ENCODE measurements around the gene CCDC85A.

DNA sequence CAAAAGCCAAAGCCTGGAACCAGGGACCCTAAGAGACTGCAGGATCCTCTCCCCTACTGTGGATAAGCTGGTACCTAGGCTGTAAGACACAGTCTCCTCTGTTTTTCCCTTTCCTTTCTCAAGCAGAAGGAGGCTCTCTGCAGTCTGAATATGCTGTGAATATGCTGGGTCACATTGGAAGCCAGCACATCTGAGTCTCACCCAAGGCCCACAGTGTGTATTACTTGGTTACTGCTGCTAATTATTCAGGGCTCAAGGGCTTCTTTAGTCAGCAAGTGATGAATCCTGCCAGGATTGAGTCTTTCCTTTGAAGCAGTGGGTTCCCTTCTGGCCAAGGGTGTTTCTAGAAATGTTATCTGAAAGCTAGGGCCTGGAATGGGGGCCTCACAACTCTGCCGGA lies 60.7 kb downstream of the CCDC85A start:
- no peak for TF ChIP-seq CTCF (IDR thresholded peaks at IDR 0.05)
- no peak for TF ChIP-seq POLR2A (IDR thresholded peaks at IDR 0.05)

Data from tibial nerve (tissue), 3 donors.